Mucosa of descending colon (tissue), 3 donors: ENCODE results near the gene ITGA7. TPM values are rescaled to one million over a fixed set of nuclear protein-coding genes. Genes with fewer than 3 reads are reported as not detected.
A peak's percentile ranks its signal among the peaks of the same experiment; 100 is the strongest.

Experiments
- ATAC-seq: fragments of 200-7000 bp; cut with Tn5 transposase; one replicate; pipeline ENCODE4 v1.9.1; 2020; ENCODE audit warnings: mild to moderate bottlenecking, moderate library complexity
- DNase-seq, 3 donors: peaks; one replicate each; pipeline ENCODE4 v3.0.0-alpha.2; 2020
- H3K36me3 ChIP-seq: fragments of 200-600 bp; one replicate; pipeline ENCODE4 v1.8.0; 2021; ENCODE audit warnings: low read depth, mild to moderate bottlenecking
- H3K4me1 ChIP-seq: fragments of 200-600 bp; one replicate; pipeline ENCODE4 v1.8.0; 2021; ENCODE audit warnings: low read depth, mild to moderate bottlenecking
- H3K4me3 ChIP-seq: fragments of 200-600 bp; one replicate; pipeline ENCODE4 v1.8.0; 2021; ENCODE audit warnings: mild to moderate bottlenecking
- H3K9me3 ChIP-seq: fragments of 200-600 bp; one replicate; pipeline ENCODE4 v1.8.0; 2021; ENCODE audit warnings: mild to moderate bottlenecking
- intact Hi-C, 2 donors: fragments of 100-400 bp; cut with DNase I in 1 of 2; cut with micrococcal nuclease in 1 of 2; formaldehyde crosslinking; loops; one replicate each; pipeline versions ENCODE4 v1.11.0 to v1.11.1; 2022; cut with DNase I, micrococcal nuclease
- total RNA-seq, 3 donors: library from RNA; stranded (reverse); fragmentation: NEBNext Ultra II Directional in 2 of 3; extraction: Animal tissue kit (Norgen Biotek cat#: 25700) in 2 of 3; gene quantifications; one replicate each; pipeline versions ENCODE4 v1.2.1 to v1.2.4, GENCODE V29; 2021 to 2023
- TF ChIP-seq, protein P1 (sequence below): fragments of 200-600 bp; IDR thresholded peaks from one replicate; pipeline ENCODE4 v1.8.0; 2022; ENCODE audit warnings: antibody characterized with exemption, mild to moderate bottlenecking
- donor health status: DM: no; HTN: no; CAD: no; lungs with moderate emphysema.
- donor health status: DM: no; HTN: no; CAD: no.
- donor health status: DM: no; HTN: yes; CAD: no.

Gene ITGA7
- total RNA-seq, 3 donors from 2014 or later = 16.5 to 449 (median 46.0) TPM

DNA sequence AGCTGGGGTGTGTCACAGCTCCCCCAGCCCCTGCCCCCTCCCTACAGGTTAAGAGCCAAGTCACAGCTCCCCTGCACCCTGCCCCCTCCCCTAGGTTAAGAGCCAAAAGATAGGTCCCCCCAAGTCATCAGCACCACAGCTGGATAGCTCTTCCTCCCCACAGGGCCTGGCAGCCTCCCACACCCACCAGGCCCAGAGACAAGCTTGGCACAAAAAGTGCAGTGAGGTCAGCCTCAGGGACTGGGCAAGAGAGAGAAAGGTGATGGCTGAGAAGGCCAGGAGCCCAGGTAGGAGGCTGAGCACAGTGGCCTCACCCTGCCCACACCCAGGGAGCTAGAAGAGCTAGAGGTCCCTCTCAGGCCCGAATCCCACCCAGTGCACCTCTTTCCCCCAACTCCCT, 8.7 kb downstream of the ITGA7 start:
- no peak for ATAC-seq
- Histone ChIP-seq H3K4me3 (no peak overlapping the region), H3K36me3 (no peaks in the 10 kb centered on the region), H3K4me1 (no peaks in the 10 kb centered on the region), H3K9me3 (no peaks in the 10 kb centered on the region)
- TF ChIP-seq, protein P1, sequence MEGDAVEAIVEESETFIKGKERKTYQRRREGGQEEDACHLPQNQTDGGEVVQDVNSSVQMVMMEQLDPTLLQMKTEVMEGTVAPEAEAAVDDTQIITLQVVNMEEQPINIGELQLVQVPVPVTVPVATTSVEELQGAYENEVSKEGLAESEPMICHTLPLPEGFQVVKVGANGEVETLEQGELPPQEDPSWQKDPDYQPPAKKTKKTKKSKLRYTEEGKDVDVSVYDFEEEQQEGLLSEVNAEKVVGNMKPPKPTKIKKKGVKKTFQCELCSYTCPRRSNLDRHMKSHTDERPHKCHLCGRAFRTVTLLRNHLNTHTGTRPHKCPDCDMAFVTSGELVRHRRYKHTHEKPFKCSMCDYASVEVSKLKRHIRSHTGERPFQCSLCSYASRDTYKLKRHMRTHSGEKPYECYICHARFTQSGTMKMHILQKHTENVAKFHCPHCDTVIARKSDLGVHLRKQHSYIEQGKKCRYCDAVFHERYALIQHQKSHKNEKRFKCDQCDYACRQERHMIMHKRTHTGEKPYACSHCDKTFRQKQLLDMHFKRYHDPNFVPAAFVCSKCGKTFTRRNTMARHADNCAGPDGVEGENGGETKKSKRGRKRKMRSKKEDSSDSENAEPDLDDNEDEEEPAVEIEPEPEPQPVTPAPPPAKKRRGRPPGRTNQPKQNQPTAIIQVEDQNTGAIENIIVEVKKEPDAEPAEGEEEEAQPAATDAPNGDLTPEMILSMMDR = no peak
- DNase-seq = no peak
- intact Hi-C loops = no loop called here

- DNase-seq = peak in 1 of 3 donors; percentile 24
- no peaks in the 10 kb centered on the region for H3K4me1 ChIP-seq
- H3K9me3 ChIP-seq = no peaks in the 10 kb centered on the region
- H3K4me3 ChIP-seq = no peak overlapping the region
- intact Hi-C loops = no loop called here
- TF ChIP-seq, protein P1 = no peak
- no peaks in the 10 kb centered on the region for H3K36me3 ChIP-seq
- no peak for ATAC-seq
Measured at GRCh38 chr12:55698241-55698955, 9.3 kb downstream of the ITGA7 start.

DNA sequence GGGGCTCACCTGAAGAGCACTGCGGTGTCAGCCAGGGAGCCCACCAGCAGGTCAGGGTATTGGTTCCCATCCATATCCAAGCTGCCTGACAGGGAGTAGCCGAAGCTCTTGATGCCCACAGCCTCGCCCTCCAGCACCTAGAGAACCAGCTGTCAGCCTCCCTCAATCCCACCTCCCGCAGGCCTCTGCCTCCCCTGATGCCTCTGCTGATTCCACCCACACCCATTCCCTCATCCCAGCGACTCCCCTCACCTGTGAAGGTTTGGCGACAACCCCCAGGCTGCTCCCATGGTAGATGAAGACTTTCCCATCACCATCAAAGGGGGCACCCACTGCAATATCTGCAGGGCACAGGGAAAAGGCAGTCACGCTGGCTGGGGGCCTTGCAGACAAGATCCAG, 10.0 kb downstream of the ITGA7 start:
- ATAC-seq (no peak), DNase-seq (peak in 1 of 3 donors; percentile 14)
- no peaks in the 10 kb centered on the region for H3K4me1 ChIP-seq
- no peaks in the 10 kb centered on the region for H3K36me3 ChIP-seq
- H3K9me3 ChIP-seq = no peaks in the 10 kb centered on the region
- intact Hi-C loops = no loop called here
- TF ChIP-seq, protein P1 = no peak
- no peak overlapping the region for H3K4me3 ChIP-seq

DNA sequence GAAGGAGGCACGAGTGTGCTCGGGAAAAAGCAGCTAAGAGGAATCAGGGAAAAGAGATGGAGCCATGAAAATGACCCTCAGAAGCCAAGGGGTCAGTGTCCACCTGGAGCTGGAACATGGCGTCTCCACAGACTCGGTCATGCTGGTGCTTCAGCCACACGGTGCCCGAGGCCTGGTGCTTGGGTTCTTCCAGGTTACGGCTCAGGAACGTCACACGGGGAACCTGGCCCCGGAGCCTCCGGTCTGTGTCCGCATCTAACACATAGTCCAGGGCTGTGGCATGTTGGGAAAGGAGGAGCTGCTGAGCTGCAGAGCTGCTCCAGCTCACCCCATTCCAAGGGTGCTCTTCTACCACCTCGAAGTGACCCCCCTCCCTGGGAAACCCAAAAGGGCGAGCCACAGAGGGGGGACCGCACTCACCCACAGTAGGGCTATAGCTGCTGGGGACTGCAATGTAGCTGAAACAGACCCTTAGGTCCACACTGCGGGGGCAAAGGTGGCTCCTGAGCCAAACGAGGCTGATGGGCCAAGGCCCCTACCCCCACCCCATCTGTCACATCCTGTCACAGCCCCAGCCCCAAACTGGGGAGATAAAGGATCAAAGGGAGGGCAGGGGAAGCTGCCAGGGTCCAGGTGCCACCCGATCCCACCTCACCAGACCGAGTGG, 10.8 kb downstream of the ITGA7 start:
- Histone ChIP-seq H3K4me1 (no peaks in the 10 kb centered on the region), H3K9me3 (no peaks in the 10 kb centered on the region), H3K4me3 (no peak overlapping the region), H3K36me3 (no peaks in the 10 kb centered on the region)
- ATAC-seq = no peak
- TF ChIP-seq, protein P1 = no peak
- intact Hi-C loops = no loop called here
- peak in 1 of 3 donors; percentile 10 for DNase-seq

DNA sequence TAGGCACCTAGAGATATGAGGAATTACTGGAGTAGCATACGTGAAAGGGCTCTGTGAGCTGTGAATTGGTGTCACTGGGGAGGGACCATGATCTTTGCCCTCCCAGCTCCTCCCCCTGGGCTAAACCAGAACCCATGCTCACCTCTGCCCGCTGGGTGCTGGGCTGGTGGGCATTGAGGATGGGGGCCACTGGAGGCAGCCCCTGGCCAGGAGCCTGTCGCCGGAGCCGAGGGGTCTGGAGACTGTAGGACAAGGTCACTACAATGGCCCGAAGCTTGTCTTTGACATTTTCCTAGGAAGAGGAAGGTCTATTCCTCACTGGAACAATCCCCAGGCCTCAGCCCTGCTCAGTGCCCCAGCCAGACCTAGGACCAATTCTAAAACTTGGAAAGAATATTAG, 11.6 kb downstream of the ITGA7 start:
- Histone ChIP-seq H3K4me1 (no peaks in the 10 kb centered on the region), H3K36me3 (no peaks in the 10 kb centered on the region), H3K4me3 (no peak overlapping the region), H3K9me3 (no peaks in the 10 kb centered on the region)
- TF ChIP-seq, protein P1 = no peak
- ATAC-seq (no peak), DNase-seq (peak in 1 of 3 donors; percentile 16)
- intact Hi-C loops = no loop called here
